Left lobe of liver (tissue), 2 donors: ENCODE measurements around the gene ZFX. TPM values are rescaled to one million over a fixed set of nuclear protein-coding genes. Genes with fewer than 3 reads are reported as not detected.
"Not testable (repeated sequence)": the region's sequence is repeated elsewhere in the genome, so short reads cannot be mapped to it uniquely, and the experiment has no call there.

Experiments
- ATAC-seq: fragments of 200-7000 bp; cut with Tn5 transposase; one replicate; pipeline ENCODE4 v1.9.1; 2020; ENCODE audit warnings: mild to moderate bottlenecking, moderate library complexity
- DNase-seq: peaks from one replicate; pipeline ENCODE4 v3.0.0-alpha.2; 2020; ENCODE audit warnings: low spot score
- total RNA-seq: library from RNA; stranded (reverse); gene quantifications from one replicate; pipeline ENCODE4 v1.2.1, GENCODE V29; 2021
- donor health status: DM: no; HTN: no; CAD: no; lungs with moderate emphysema.
- donor health status: DM: no; HTN: yes; CAD: no.

Gene ZFX
- total RNA-seq, 1 donor from 2014 or later: 12.5 TPM

GRCh38 chrX:24150898-24151297 is 1.4 kb downstream of the ZFX start:
- DNase-seq (no peak), ATAC-seq (no peak)

DNA sequence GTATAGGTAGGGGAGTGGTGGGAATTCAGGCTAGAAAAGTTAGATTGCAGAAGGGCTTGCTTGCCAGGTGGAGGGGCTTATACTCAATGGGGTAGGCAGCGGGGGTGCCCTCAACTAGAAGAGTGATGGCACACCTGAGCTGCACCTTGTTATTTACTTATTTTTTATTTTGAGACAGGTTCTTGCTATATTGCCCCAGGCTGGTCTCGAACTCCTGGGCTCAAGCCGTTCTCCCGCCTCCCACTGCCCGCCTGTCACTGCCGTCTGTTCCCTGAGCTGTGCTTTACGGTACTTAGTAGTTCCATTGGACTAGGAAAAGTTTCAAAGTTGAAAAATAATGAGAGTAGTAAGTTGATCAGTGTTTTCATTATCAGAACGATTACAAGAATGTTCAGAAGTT is 2.0 kb downstream of the ZFX start:
- DNase-seq: no peak

DNA sequence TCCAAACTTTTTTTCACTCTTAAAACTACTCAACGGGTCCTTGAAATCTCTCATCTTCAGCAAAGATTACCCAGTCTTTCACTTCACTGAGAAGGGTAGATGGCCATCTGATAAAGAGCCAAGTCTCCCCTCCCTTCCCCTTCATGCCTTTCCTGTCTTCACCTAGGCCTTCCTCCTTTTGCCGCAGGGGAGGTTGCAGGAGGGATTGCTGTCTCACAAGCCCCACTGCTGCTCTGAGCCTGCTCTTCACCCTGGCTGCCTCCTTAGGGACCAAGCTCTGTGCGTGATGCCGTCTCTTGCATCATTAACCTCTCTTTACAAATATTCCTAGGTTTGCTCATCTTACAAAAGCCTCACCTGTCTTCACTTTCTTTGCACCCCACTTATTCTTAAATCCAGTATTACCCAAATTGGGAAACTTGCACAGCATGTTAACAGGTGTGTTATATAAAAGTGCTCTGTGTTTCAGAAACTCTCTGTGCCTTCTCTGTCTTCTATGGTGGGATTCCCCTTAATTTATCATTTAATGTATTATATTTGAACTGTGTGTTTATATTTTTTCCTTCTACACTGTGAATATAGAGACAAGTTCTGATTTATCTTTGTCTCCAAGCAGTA is 3.8 kb downstream of the ZFX start:
- ATAC-seq (no peak), DNase-seq (no peak)

More for the DNA sequence above, 2.0 kb downstream of the ZFX start:
- ATAC-seq: no peak

- DNase-seq (no peak), ATAC-seq (no peak)
Measured at GRCh38 chrX:24153796-24154189, 4.3 kb downstream of the ZFX start.

DNA sequence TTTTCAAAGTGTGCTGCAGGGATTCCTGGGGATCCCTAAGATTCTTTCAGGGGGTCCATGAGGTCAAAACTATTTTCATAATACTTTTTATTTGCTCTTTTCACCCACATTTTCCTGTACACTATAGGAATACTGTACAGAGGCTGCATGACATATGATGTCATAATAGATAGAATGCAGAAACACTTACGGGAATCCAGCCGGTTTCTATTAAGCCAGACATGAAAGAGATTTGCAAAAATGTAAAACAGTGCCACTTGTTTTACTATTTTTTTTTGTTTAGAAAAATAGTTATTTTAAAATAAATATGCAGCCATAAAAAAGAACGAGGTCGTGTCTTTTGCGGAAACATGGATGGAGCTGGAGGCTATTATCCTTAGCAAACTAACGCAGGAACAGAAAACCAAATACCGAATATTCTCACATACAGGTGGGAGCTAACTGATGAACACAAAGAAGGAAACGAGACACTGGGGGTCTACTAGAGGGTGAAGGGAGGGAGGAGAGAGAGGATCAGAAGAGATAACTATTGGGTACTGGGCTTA is 5.0 kb downstream of the ZFX start:
- no peak for ATAC-seq
- no peak for DNase-seq

DNA sequence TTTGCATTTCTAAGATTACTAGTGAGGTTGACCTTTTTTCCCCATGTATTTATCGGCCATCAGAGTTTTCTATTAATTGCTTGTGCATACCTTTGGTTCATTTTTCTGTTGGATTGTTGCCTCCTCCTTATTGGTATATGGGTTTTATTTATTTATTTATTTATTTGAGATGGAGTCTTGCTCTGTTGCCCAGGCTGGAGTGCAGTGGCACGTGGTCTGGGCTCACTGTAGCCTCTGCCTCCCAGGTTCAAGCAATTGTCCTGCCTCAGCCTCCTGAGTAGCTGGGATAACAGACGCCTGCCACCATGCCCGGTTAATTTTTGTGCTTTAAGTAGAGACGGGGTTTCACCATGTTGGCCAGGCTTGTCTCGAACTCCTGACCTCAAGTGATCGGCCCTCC is 6.2 kb downstream of the ZFX start:
- ATAC-seq, DNase-seq: not testable (repeated sequence)

GRCh38 chrX:24156177-24156576 is 6.6 kb downstream of the ZFX start:
- no peak for ATAC-seq

GRCh38 chrX:24158881-24159280 is 9.4 kb downstream of the ZFX start:
- ATAC-seq: no peak
- no peak for DNase-seq

More at GRCh38 chrX:24156177-24156576, 6.6 kb downstream of the ZFX start:
- DNase-seq: no peak

GRCh38 chrX:24166078-24166477 is 16.5 kb downstream of the ZFX start:
- DNase-seq (no peak), ATAC-seq (peak; percentile 43)

DNA sequence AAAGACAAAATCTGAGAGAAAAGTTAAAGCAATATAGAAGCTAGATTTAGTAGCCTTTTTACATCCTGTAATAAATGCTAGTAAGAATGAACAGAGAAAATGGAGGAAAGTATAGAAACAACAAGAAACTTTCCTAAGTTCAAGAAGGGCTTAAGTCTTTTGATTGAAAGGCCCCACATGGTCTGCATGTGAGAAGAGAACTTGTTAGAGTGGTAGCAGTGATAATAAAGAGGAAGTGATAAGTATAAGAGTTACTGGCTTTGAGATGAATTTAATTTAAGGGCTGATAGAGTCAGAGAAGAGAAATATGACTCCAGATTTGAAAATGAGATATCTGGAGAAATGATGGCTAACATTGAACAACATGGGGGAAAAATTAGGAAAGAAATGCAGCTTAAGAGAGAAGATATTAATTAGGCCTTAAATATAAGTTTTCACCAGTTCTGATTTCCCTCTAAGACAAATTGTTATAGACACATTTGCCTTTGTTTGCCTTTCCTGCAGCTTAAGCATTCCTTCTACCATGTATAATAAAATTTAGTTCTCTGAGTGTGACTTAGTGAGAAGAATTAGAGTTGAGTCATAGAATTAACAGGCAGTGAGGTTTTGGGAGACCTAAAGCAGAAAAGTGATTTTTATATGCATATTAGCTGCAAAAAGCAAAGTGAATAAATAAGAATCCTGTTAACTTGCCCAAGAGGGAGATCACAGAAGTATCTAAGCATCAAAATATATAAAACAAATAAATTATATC is 18.4 kb downstream of the ZFX start:
- DNase-seq (no peak), ATAC-seq (no peak)

GRCh38 chrX:24168807-24169206 is 19.3 kb downstream of the ZFX start:
- ATAC-seq (no peak), DNase-seq (no peak)

DNA sequence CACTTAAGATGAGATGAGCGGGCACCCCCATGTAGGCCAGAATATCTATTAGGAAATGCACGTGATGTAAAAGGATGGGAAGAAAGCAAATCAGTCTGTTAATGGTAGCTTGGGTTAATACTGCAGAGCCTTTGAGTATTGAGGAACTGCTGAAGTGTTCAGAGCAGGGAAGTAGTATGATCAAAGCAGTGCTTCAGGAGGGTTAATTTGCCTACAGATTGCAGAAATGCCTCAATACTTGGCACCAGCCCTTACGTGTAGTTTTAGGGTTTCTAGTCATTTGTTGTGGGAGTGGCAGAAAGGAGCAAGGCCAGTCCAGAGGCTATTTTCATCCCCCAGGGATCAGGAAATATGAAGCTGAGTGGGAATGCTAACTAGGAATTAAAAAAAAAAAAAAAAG is 19.7 kb downstream of the ZFX start:
- ATAC-seq: peak; percentile 31
- no peak for DNase-seq

- ATAC-seq (no peak), DNase-seq (no peak)
Measured at GRCh38 chrX:24173115-24173847, 23.8 kb downstream of the ZFX start.

DNA sequence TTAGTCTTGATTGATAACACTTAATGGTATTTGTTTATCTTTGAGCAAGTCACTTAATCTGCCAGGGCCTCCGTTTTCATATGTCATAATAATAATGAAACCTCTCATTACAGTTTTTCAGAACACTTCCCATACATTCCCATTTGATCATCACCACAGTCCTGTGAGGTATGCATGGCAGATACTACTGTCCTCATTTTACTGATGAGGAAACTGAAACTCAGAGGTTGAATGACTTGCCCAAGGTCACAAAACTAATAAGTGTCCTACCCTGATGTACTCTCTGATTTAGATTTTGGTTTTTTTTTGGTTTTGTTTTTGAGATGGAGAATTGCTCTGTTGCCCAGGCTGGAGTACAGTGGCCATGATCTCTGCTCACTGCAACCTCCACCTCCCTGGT is 25.7 kb downstream of the ZFX start:
- no peak for DNase-seq
- ATAC-seq: no peak

DNA sequence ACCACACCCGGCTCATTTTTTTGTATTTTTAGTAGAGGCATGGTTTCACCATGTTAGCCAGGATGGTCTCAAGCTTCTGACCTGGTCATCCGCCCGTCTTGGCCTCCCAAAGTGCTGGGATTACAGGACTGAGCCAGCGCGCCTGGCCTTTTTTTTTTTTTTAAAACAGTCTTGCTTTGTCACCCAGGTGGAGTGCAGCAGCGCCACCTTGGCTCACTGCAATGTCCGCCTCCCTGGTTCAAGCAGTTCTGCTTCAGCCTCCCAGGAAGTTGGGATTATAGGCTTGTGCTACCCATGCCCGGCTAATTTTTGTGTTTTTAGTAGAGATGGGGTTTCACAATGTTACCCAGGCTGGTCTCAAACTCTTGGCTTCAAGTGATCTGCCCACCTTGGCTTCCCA is 28.9 kb downstream of the ZFX start:
- no peak for DNase-seq
- ATAC-seq: no peak

- ATAC-seq (peak; percentile 56), DNase-seq (no peak)
Measured at GRCh38 chrX:24184018-24184417, 34.5 kb downstream of the ZFX start.

- ATAC-seq (no peak), DNase-seq (no peak)
Measured at GRCh38 chrX:24186483-24186882, 37.0 kb downstream of the ZFX start.

DNA sequence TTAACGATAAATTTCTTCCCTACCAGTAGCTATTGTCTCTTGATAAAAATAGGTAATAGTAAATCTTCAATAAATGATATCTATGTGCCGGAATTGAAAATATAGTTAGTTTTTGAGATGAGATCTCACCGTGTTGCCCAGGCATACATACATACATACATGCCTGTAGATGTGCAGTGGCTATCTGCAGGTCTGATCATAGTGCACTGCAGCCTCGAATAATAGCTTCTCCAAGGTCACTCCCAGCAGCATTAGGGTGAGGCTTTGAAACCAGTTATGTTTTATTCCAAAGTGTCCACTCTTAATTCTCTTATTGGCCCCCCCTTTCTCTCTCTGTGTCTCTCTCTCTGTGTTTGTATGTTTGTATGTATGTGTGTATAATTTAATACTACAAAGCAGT is 37.5 kb downstream of the ZFX start:
- DNase-seq (no peak), ATAC-seq (no peak)

GRCh38 chrX:24189490-24189889 is 40.0 kb downstream of the ZFX start:
- ATAC-seq (no peak), DNase-seq (no peak)

DNA sequence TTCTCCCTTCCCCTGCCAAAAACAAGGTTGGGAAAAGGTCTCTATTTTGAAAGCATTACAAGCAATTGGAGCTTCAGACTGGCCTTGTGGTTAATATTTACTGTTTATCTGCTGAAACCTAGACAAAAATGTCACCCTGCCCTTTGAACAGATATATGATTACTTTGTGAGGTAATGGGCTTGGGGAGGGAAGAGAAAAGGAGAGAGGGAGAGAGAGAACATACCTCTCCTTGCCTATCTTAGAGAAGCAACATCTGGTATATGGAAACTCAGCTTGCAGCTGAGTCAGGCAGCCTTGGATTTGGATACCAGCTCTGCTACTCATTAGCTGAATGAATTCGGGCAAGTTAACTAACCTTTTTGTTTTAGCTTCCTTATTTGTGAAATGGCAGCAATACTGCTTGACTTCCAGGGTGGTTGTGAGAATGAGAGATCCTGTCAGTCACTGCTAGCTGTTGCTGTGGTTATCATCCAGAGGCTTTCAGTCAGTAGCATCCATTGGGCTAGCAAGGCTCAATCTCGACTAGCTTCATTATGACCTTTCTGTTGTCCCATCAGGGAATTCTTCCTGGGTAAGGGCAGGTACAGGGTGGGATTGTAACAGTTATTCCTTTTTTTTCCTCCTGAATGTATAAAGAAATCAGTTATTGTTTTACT is 41.1 kb downstream of the ZFX start:
- ATAC-seq: peak; percentile 78
- no peak for DNase-seq

- no peak for DNase-seq
- ATAC-seq: no peak
Measured at GRCh38 chrX:24196509-24196908, 47.0 kb downstream of the ZFX start.
